HEK293T (cell line): ENCODE measurements around the gene SDC4.

Experiments used
- BHLHE40 ChIP-seq: fragments of 450-650 bp; IDR thresholded peaks from 2 replicates; pipeline ENCODE4 v1.6.1; 2016; ENCODE audit warnings: mild to moderate bottlenecking, moderate library complexity, borderline replicate concordance
- CTBP1 ChIP-seq: fragments of 450-650 bp; IDR thresholded peaks from 2 replicates; pipeline ENCODE4 v1.6.1; 2016; ENCODE audit warnings: borderline replicate concordance
- ELF4 ChIP-seq: fragments of 450-650 bp; IDR thresholded peaks from 2 replicates; pipeline ENCODE4 v1.6.1; 2017; ENCODE audit warnings: antibody characterized with exemption
- FOXA1 ChIP-seq: fragments of 450-650 bp; IDR thresholded peaks from 2 replicates; pipeline ENCODE4 v1.6.1; 2016; ENCODE audit warnings: mild to moderate bottlenecking
- FOXK2 ChIP-seq: fragments of 450-650 bp; IDR thresholded peaks from 2 replicates; pipeline ENCODE4 v1.6.1; 2016; ENCODE audit warnings: mild to moderate bottlenecking
- L3MBTL2 ChIP-seq: fragments of 450-650 bp; conservative IDR thresholded peaks from 2 replicates; pipeline ENCODE4 v1.6.1; 2016; ENCODE audit warnings: mild to moderate bottlenecking
- PKNOX1 ChIP-seq: fragments of 450-650 bp; IDR thresholded peaks from 2 replicates; pipeline ENCODE4 v1.6.1; 2016
- SP1 ChIP-seq: fragments of 450-650 bp; IDR thresholded peaks from 2 replicates; pipeline ENCODE4 v1.6.1; 2017
- SUZ12 ChIP-seq: fragments of 450-650 bp; IDR thresholded peaks from 2 replicates; pipeline ENCODE4 v1.6.1; 2016; ENCODE audit warnings: mild to moderate bottlenecking
- TARDBP ChIP-seq: fragments of 450-650 bp; IDR thresholded peaks from 2 replicates; pipeline ENCODE4 v1.6.1; 2016
- ZNF384 ChIP-seq: fragments of 450-650 bp; IDR thresholded peaks from 2 replicates; pipeline ENCODE4 v1.6.1; 2016

- TF ChIP-seq TARDBP, result no peak
- TF ChIP-seq ELF4, result no peak
- TF ChIP-seq SP1, result no peak
- TF ChIP-seq L3MBTL2, result no peak
- TF ChIP-seq FOXA1, result no peak
- no peak for TF ChIP-seq SUZ12
- TF ChIP-seq FOXK2, result no peak
- TF ChIP-seq PKNOX1, result 0 out of 2 replicates have a peak, but pooled peaks have one; percentile 13
- TF ChIP-seq CTBP1, result no peak
- no peak for TF ChIP-seq ZNF384
- no peak for TF ChIP-seq BHLHE40
Observed at GRCh38 chr20:45304464-45304999, 43.7 kb downstream of the SDC4 start.
